Caco-2 (cell line): ENCODE results near the gene DNAAF8. TPM values are rescaled to one million over a fixed set of nuclear protein-coding genes. Genes with fewer than 3 reads are reported as not detected.

Experiments
- BruUV-seq: library from RNA; stranded (reverse); fragments of 400-500 nt; replicated peaks from 2 replicates; lab custom pipeline; 2021; lab: Mats Ljungman, UMichigan
- CTCF ChIA-PET: fragments of 300-600 bp; sonication (Branson Sonifier 250); formaldehyde crosslinking; loops from one replicate; lab custom pipeline; 2022; ENCODE audit warnings: antibody characterized with exemption; lab: Charles Lee
- POLR2A ChIA-PET: fragments of 300-600 bp; sonication (Branson Sonifier 250); formaldehyde crosslinking; loops from one replicate; lab custom pipeline; 2022; ENCODE audit warnings: antibody characterized with exemption; lab: Charles Lee
- DNase-seq, 2 experiments: peaks; one replicate each; pipeline versions ENCODE4 v3.0.0 to v3.0.0-alpha.2; 2020 to 2022
- H3K27me3 ChIP-seq: replicated peaks from 2 replicates; pipeline ENCODE4 v1.6.0; 2011; ENCODE audit warnings: low read length; ENCODE audit not compliant: control insufficient read depth, insufficient read depth
- H3K36me3 ChIP-seq: 2 replicates; pipeline ENCODE4 v1.5.1; 2011; ENCODE audit warnings: low read length; ENCODE audit not compliant: control insufficient read depth, insufficient read depth
- H3K4me1 ChIP-seq: fragments of 250-450 bp; sonication (Bioruptor Pico); 2 replicates; pipeline ENCODE4 v1.5.1; 2020; ENCODE audit warnings: mild to moderate bottlenecking
- H3K4me3 ChIP-seq: 2 replicates; pipeline ENCODE4 v1.5.1; 2011; ENCODE audit warnings: low read depth, mild to moderate bottlenecking, control low read depth, low read length
- H3K9me3 ChIP-seq: fragments of 250-450 bp; sonication (Bioruptor Pico); 2 replicates; pipeline ENCODE4 v1.5.1; 2020; ENCODE audit warnings: mild to moderate bottlenecking, moderate library complexity
- H3K27ac Mint-ChIP-seq: one replicate; pipeline ENCODE4 v1.8.0; 2022; ENCODE audit warnings: mixed read lengths; ENCODE audit not compliant: unreplicated experiment
- H3K27me3 Mint-ChIP-seq: one replicate; pipeline ENCODE4 v1.8.0; 2022; ENCODE audit warnings: mixed read lengths; ENCODE audit not compliant: insufficient read depth, unreplicated experiment
- H3K36me3 Mint-ChIP-seq: one replicate; pipeline ENCODE4 v1.8.0; 2022; ENCODE audit warnings: mild to moderate bottlenecking, mixed read lengths; ENCODE audit not compliant: insufficient read depth, unreplicated experiment
- H3K4me1 Mint-ChIP-seq: one replicate; pipeline ENCODE4 v1.8.0; 2022; ENCODE audit warnings: low read depth, mixed read lengths; ENCODE audit not compliant: unreplicated experiment
- H3K4me3 Mint-ChIP-seq: one replicate; pipeline ENCODE4 v1.8.0; 2022; ENCODE audit warnings: mild to moderate bottlenecking, moderate library complexity, mixed read lengths; ENCODE audit not compliant: unreplicated experiment
- H3K9me3 Mint-ChIP-seq: one replicate; pipeline ENCODE4 v1.8.0; 2022; ENCODE audit warnings: mixed read lengths; ENCODE audit not compliant: unreplicated experiment
- intact Hi-C: fragments of 100-400 bp; cut with micrococcal nuclease; formaldehyde crosslinking; loops from one replicate; pipeline ENCODE4 v1.10.0; 2022; ENCODE audit not compliant: unreplicated experiment
- total RNA-seq: library from RNA; stranded (reverse); gene quantifications from 2 replicates; pipeline ENCODE4 v1.2.3, GENCODE V29; 2022
- TF ChIP-seq, protein P1 (sequence below), 2 experiments: fragments of 200-600 bp in 1 of 2; IDR thresholded peaks; 1 replicate in 1 of 2; 2 replicates in 1 of 2; pipeline versions ENCODE4 v1.5.1 to v1.8.0; 2011 to 2022; ENCODE audit warnings: antibody characterized with exemption in 1 of 2, control low read depth in 1 of 2, inconsistent platforms in 1 of 2, low read depth in 1 of 2, low read length in 1 of 2, mild to moderate bottlenecking in 1 of 2, moderate library complexity in 1 of 2; ENCODE audit not compliant: insufficient read depth in 1 of 2, severe bottlenecking in 1 of 2, unreplicated experiment in 1 of 2

Gene DNAAF8
- total RNA-seq, 1 experiment from 2014 or later: 0.54 TPM

DNA sequence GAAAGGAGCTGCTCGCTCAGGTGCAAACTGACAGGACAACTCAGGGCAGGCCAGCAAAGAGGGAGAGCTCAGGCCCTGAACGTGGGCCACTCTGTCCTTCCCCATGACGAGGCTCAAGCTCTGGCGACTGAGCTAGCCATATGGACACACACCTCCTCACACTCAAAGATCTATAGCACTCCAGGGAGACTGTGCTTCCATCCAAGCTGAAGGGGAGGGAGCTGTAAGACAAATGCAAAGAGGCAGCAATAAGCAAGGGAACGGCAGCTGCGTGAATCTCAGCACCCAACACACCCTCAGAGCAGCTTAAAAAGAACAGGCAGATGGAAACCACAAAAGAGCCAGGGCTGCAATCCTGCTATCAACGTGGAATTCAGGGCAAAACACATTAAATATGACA is 27.5 kb upstream of the DNAAF8 start:
- ChIA-PET CTCF (no interaction called here), POLR2A (no interaction called here)
- H3K27me3 ChIP-seq: no peaks in the 10 kb centered on the region
- H3K27me3 Mint-ChIP-seq: no peaks in the 10 kb centered on the region
- no peak overlapping the region for H3K27ac Mint-ChIP-seq
- TF ChIP-seq, protein P1, sequence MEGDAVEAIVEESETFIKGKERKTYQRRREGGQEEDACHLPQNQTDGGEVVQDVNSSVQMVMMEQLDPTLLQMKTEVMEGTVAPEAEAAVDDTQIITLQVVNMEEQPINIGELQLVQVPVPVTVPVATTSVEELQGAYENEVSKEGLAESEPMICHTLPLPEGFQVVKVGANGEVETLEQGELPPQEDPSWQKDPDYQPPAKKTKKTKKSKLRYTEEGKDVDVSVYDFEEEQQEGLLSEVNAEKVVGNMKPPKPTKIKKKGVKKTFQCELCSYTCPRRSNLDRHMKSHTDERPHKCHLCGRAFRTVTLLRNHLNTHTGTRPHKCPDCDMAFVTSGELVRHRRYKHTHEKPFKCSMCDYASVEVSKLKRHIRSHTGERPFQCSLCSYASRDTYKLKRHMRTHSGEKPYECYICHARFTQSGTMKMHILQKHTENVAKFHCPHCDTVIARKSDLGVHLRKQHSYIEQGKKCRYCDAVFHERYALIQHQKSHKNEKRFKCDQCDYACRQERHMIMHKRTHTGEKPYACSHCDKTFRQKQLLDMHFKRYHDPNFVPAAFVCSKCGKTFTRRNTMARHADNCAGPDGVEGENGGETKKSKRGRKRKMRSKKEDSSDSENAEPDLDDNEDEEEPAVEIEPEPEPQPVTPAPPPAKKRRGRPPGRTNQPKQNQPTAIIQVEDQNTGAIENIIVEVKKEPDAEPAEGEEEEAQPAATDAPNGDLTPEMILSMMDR (IDR thresholded peaks at IDR 0.05; ENCODE audit: insufficient read depth in 1 of 2, low read depth in 1 of 2, low read length in 1 of 2, severe bottlenecking in 1 of 2, unreplicated experiment in 1 of 2): no peak
- H3K9me3 Mint-ChIP-seq: no peaks in the 10 kb centered on the region
- H3K36me3 Mint-ChIP-seq: peaks cover 37% of the 10 kb centered on the region
- no peaks in the 10 kb centered on the region for H3K9me3 ChIP-seq
- H3K4me1 ChIP-seq: no peaks in the 10 kb centered on the region
- H3K4me1 Mint-ChIP-seq: no peaks in the 10 kb centered on the region
- intact Hi-C loops: no loop called here
- BruUV-seq: no TSS peak
- no peaks in the 10 kb centered on the region; the same call in 1 of the 2 replicates for H3K36me3 ChIP-seq
- H3K4me3 ChIP-seq: no peak overlapping the region
- no peak overlapping the region for H3K4me3 Mint-ChIP-seq
- DNase-seq: no peak

DNA sequence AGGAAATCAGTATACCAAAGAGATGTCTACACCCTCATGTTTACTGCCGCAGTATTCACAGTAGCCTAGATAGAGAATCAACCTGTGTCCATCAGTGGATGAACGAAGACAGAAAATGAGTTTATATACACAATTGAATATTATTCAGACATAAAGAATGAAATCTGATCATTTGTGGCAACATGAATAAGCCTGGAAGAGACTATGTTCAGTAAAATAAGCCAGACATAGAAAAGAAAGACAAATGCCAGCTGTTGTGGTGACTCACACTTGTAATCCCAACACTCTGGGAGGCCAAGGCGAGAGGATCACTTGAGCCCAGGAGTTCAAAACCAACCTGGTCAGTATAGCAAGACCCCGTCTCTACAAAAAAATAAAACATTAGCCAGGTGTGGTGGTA is 24.9 kb upstream of the DNAAF8 start:
- POLR2A ChIA-PET: no interaction called here
- no peaks in the 10 kb centered on the region for H3K27me3 ChIP-seq
- TF ChIP-seq, protein P1 (IDR thresholded peaks at IDR 0.05; ENCODE audit: insufficient read depth in 1 of 2, low read depth in 1 of 2, low read length in 1 of 2, severe bottlenecking in 1 of 2, unreplicated experiment in 1 of 2): no peak

DNA sequence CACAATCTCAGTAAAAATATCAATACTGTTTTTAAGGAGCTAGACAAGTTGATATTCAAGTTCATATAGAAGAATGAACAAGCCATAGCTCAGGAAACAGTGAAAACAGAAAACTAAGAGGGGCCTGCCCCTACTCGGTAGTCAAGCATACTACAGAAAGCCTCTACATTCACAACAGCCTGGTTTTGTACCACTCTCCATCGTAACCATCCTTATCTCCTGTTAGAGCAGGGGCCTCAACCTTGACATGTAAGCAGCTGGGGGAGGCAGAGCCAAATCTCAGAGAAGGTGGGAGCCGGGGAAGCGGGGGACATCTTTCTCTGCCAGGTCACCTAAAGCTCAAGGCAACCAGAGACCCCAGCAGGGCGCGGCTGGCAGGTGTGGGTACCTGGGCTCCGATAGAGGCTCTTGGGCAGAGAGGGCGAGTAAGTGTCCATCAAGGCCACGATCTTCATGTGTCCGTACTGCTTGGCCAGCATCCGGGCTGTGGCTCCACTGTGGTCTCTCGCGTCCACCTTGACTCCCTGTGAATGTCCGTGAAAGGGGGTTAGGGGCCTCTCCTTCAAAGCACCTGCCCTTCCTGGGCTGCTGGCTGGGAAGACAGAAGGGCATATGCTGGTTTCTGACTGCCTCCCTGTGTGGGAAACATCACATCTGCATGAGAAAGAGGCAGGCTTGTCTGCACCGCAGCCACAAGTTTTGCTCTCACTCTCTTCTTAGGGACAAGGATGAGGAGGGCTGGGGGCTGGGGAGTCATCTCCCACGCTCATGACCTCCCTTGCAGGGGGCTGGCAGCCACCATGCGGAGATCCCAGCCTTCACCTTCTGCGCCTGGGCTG is 20.5 kb upstream of the DNAAF8 start:
- Mint-ChIP-seq H3K27ac (no peak overlapping the region), H3K9me3 (no peaks in the 10 kb centered on the region), H3K4me1 (no peaks in the 10 kb centered on the region), H3K36me3 (peaks cover 19% of the 10 kb centered on the region), H3K4me3 (no peak overlapping the region), H3K27me3 (no peaks in the 10 kb centered on the region)
- intact Hi-C loops: no loop called here
- Histone ChIP-seq H3K36me3 (no peaks in the 10 kb centered on the region), H3K27me3 (no peaks in the 10 kb centered on the region), H3K9me3 (no peaks in the 10 kb centered on the region), H3K4me3 (no peak overlapping the region), H3K4me1 (no peaks in the 10 kb centered on the region)
- ChIA-PET CTCF (no interaction called here), POLR2A (no interaction called here)
- BruUV-seq: no TSS peak
- TF ChIP-seq, protein P1 (IDR thresholded peaks at IDR 0.05; ENCODE audit: insufficient read depth in 1 of 2, low read depth in 1 of 2, low read length in 1 of 2, severe bottlenecking in 1 of 2, unreplicated experiment in 1 of 2): no peak
- no peak for DNase-seq

More for the DNA sequence above, 24.9 kb upstream of the DNAAF8 start:
- BruUV-seq: no TSS peak
- no peak overlapping the region for H3K4me3 ChIP-seq
- H3K4me3 Mint-ChIP-seq: no peak overlapping the region
- H3K4me1 ChIP-seq: no peaks in the 10 kb centered on the region
- intact Hi-C loops: no loop called here
- H3K36me3 ChIP-seq: no peaks in the 10 kb centered on the region; the same call in 1 of the 2 replicates
- no peaks in the 10 kb centered on the region for H3K27me3 Mint-ChIP-seq
- CTCF ChIA-PET: no interaction called here
- no peaks in the 10 kb centered on the region for H3K9me3 Mint-ChIP-seq
- H3K36me3 Mint-ChIP-seq: peaks cover 32% of the 10 kb centered on the region
- no peak for DNase-seq
- no peak overlapping the region for H3K27ac Mint-ChIP-seq
- H3K9me3 ChIP-seq: no peaks in the 10 kb centered on the region
- no peaks in the 10 kb centered on the region for H3K4me1 Mint-ChIP-seq
